Central memory CD8-positive, alpha-beta T cell (primary cell): ENCODE data around the gene FAAH.

Experiments used
- ATAC-seq: fragments of 150-1000 bp; cut with Tn5 transposase; replicated peaks from 2 replicates; pipeline ENCODE4 v1.10.0; 2022; ENCODE audit warnings: mild to moderate bottlenecking, moderate FRiP score, moderate number of reproducible peaks; ENCODE audit not compliant: poor library complexity, severe bottlenecking; ENCODE audit errors: extremely low read depth
- DNase-seq, 2 donors: peaks; one replicate each; pipeline ENCODE4 v3.0.0; 2021; ENCODE audit warnings: low spot score in 2 of 2
- H3K27ac Mint-ChIP-seq: one replicate; pipeline ENCODE4 v1.8.0; 2022; ENCODE audit warnings: low read depth, mild to moderate bottlenecking, moderate library complexity, mixed read lengths
- H3K27me3 Mint-ChIP-seq: one replicate; pipeline ENCODE4 v1.8.0; 2022; ENCODE audit warnings: mixed read lengths
- H3K36me3 Mint-ChIP-seq: one replicate; pipeline ENCODE4 v1.8.0; 2022; ENCODE audit warnings: mild to moderate bottlenecking, moderate library complexity, mixed read lengths; ENCODE audit not compliant: insufficient read depth
- H3K4me1 Mint-ChIP-seq: one replicate; pipeline ENCODE4 v1.8.0; 2022; ENCODE audit warnings: mixed read lengths
- H3K4me3 Mint-ChIP-seq: one replicate; pipeline ENCODE4 v1.8.0; 2022; ENCODE audit warnings: mild to moderate bottlenecking, moderate library complexity, mixed read lengths
- H3K9me3 Mint-ChIP-seq: one replicate; pipeline ENCODE4 v1.8.0; 2022; ENCODE audit warnings: mixed read lengths

FAAH gene

DNA sequence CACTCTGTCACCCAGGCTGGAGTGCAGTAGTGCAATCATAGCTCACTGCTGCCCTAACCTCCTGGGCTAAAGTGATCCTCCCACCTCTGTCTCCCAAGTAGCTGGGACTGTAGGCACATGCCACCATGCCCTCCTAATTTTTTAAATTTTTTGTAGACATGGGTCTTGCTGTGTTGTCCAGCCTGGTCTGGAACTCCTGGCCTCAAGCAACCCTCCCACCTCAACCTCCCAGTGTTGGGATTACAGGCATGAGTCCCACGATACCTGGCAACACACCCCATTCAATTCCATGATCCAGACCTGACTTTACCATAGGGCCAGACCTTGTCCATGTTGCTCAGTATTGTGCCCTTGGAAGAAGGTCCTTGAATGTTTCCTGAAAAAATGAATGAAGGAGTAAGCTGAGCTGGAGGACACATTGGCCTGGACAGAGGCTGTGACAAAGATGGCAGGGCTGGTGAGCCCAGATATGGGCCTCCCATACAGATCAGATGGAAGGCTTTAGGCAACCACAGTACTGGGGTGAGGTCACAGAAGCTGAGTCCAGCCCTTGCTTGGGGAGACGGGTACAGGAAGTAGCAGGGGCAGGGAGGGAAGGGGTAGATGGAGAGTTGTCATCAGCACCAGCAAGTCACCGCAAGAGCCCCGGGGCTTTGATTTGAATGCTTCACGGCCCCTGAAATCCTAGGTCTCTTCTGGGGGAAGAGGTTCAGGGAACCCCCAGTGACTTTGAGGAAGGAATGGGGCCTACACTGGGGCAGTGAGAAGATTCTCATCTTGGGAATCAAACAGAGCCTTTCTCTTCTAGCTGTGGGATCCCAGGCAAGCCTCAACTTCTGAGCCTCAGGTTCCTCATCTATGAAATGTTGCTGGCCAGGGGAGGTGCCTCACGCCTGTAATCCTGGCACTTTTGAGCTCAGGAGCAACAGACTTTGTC, 55.4 kb downstream of the FAAH start:
- no peak overlapping the region for H3K4me3 Mint-ChIP-seq
- no peaks in the 10 kb centered on the region for H3K9me3 Mint-ChIP-seq
- H3K36me3 Mint-ChIP-seq, result no peaks in the 10 kb centered on the region
- peaks cover 16% of the 10 kb centered on the region for H3K4me1 Mint-ChIP-seq
- DNase-seq, result no peak
- H3K27ac Mint-ChIP-seq, result no peak overlapping the region
- peaks cover 86% of the 10 kb centered on the region for H3K27me3 Mint-ChIP-seq
- no peak for ATAC-seq

DNA sequence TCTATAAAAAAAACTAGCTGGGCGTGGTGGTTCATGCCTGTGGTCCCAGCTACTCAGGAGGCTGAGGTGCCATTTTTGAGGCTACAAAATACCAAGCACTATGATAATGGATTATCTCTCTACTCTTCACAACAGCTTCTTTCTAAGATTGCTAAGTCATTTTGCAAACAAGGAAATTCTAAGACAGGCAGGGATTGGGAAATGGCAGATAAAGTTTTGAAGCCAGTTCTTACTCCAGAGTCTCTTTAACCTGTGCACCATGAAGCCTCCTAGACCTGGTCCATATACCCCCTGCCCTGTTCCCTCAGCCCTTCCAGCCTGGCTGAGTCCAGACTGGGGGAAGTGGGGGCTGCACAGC, 56.0 kb downstream of the FAAH start:
- ATAC-seq (no peak), DNase-seq (no peak)
- peaks cover 92% of the 10 kb centered on the region for H3K27me3 Mint-ChIP-seq
- H3K4me3 Mint-ChIP-seq, result no peak overlapping the region
- no peaks in the 10 kb centered on the region for H3K9me3 Mint-ChIP-seq
- no peaks in the 10 kb centered on the region for H3K36me3 Mint-ChIP-seq
- no peak overlapping the region for H3K27ac Mint-ChIP-seq
- H3K4me1 Mint-ChIP-seq, result peaks cover 16% of the 10 kb centered on the region

DNA sequence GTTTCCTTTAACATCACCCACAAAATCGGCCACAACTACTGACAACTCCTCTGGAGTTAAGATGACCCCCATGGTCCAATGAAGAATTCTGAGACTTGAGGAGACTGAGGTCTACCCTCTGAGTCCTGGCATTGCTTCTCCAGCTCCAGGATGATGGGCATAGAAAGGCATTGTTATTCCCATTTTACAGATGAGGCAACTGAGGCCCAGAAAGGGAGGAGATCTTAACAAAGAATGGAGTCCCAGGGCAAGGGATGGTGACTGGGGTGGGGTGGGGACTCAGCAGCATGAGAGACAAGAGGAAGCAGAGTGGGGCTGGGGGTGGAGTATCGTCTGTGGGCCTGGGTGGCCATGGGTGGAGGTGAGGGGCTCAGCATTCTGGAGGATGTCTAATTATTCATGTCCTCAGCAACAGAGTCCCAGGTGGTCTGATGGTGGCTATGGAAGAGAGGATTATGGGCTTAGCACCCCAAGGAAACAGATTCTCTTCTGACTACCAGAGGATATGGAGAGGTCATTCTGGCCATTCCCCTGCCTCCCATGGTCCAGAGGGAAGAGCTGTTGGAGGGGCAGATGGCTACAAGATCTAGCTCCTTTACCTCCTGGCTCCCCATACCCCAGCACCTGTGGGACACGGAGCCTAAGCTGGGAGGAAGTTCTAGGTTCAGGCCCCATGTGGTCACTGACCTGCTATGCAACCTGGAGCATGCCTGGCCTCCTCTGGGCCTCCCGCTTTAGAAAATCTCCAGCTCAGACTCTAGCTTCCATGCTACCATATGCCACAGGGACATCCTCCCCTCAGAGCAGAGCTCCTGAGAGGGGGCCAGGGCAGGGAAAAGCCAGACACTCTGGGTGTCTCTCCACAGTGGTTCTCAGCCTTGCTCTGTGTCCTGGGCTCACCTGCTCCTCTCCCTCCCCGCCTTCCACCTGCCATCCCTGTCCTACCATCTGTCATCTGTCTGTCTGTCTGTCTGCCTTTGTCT, 58.1 kb downstream of the FAAH start:
- H3K27me3 Mint-ChIP-seq, result peaks cover 91% of the 10 kb centered on the region
- H3K9me3 Mint-ChIP-seq, result no peaks in the 10 kb centered on the region
- H3K27ac Mint-ChIP-seq, result no peak overlapping the region
- no peak for DNase-seq
- peaks cover 11% of the 10 kb centered on the region for H3K4me1 Mint-ChIP-seq
- ATAC-seq, result no peak
- H3K36me3 Mint-ChIP-seq, result no peaks in the 10 kb centered on the region
- H3K4me3 Mint-ChIP-seq, result no peak overlapping the region

GRCh38 chr1:46452931-46453325, 58.8 kb downstream of the FAAH start:
- Mint-ChIP-seq H3K4me1 (peaks cover 6% of the 10 kb centered on the region), H3K36me3 (no peaks in the 10 kb centered on the region)

GRCh38 chr1:46453449-46453848, 59.3 kb downstream of the FAAH start:
- Mint-ChIP-seq H3K4me3 (no peak overlapping the region), H3K27me3 (peaks cover 79% of the 10 kb centered on the region), H3K27ac (no peak overlapping the region), H3K36me3 (no peaks in the 10 kb centered on the region), H3K4me1 (peaks cover 4% of the 10 kb centered on the region), H3K9me3 (no peaks in the 10 kb centered on the region)
- no peak for ATAC-seq
- no peak for DNase-seq

More at GRCh38 chr1:46452931-46453325, 58.8 kb downstream of the FAAH start:
- Mint-ChIP-seq H3K9me3 (no peaks in the 10 kb centered on the region), H3K4me3 (no peak overlapping the region), H3K27ac (no peak overlapping the region), H3K27me3 (peaks cover 84% of the 10 kb centered on the region)
- DNase-seq, result no peak
- no peak for ATAC-seq

DNA sequence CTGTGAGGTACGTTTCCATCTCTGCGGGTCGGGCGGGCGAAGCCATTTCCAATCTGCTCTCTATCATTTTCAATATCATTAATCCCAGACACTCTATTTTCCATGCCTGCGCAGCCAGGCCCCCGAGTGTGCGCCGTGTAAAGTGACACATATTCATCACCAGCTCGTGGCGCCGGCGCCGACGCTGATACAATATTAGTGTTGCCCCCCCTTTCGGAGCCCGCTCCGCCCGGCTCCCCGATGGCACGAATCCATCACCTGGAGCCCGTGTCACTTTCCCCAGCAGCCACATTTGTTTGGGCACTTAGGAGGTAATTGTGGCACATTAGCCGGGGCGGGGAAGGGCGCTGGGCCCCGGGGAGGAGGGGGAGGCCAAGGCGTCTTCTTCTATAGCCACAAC, 61.8 kb downstream of the FAAH start:
- Mint-ChIP-seq H3K4me1 (no peaks in the 10 kb centered on the region), H3K27me3 (peaks cover 76% of the 10 kb centered on the region), H3K36me3 (no peaks in the 10 kb centered on the region), H3K27ac (no peak overlapping the region), H3K4me3 (no peak overlapping the region), H3K9me3 (no peaks in the 10 kb centered on the region)
- DNase-seq (no peak), ATAC-seq (no peak)

DNA sequence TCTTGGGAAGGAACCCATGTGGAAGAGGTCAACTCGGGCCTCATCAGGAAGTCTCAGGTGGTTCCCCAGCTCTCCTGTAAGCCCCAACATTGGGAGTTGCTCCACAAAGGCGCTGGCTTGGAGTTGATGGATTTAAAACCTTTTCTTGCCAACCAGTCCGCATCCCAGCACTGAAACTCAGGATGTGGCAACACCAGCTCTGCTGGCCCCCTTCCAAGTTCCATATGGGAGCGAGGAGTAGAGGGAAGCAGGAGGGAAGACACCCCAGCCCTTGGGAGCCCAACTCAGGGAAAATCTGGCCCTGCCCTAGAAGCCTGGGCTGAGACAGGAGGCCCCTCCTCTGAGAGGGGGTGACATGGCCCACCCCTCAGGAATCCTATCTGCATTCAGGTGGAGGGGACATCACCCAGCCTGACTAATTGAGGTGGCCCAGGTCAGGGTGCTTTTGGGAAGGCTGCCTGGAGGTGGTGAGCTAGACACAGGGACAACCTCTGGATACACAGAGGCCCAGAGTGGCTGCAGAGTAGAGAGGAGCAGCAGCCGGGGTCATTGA, 62.4 kb downstream of the FAAH start:
- Mint-ChIP-seq H3K27ac (no peak overlapping the region), H3K27me3 (peaks cover 73% of the 10 kb centered on the region), H3K9me3 (no peaks in the 10 kb centered on the region), H3K36me3 (no peaks in the 10 kb centered on the region), H3K4me3 (no peak overlapping the region), H3K4me1 (no peaks in the 10 kb centered on the region)
- ATAC-seq (no peak), DNase-seq (no peak)

GRCh38 chr1:46457178-46457577, 63.1 kb downstream of the FAAH start:
- Mint-ChIP-seq H3K36me3 (no peaks in the 10 kb centered on the region), H3K9me3 (no peaks in the 10 kb centered on the region), H3K27ac (no peak overlapping the region), H3K4me3 (no peak overlapping the region), H3K4me1 (no peaks in the 10 kb centered on the region), H3K27me3 (peaks cover 66% of the 10 kb centered on the region)
- DNase-seq, result no peak
- ATAC-seq, result no peak

GRCh38 chr1:46458190-46458589, 64.1 kb downstream of the FAAH start:
- H3K36me3 Mint-ChIP-seq, result no peaks in the 10 kb centered on the region
- no peaks in the 10 kb centered on the region for H3K4me1 Mint-ChIP-seq
- ATAC-seq (no peak), DNase-seq (no peak)
- no peaks in the 10 kb centered on the region for H3K9me3 Mint-ChIP-seq
- no peak overlapping the region for H3K4me3 Mint-ChIP-seq
- peaks cover 56% of the 10 kb centered on the region for H3K27me3 Mint-ChIP-seq
- no peak overlapping the region for H3K27ac Mint-ChIP-seq

GRCh38 chr1:46458846-46459245, 64.7 kb downstream of the FAAH start:
- DNase-seq (no peak), ATAC-seq (no peak)
- H3K9me3 Mint-ChIP-seq, result no peaks in the 10 kb centered on the region
- H3K4me3 Mint-ChIP-seq, result no peak overlapping the region
- no peaks in the 10 kb centered on the region for H3K4me1 Mint-ChIP-seq
- H3K27ac Mint-ChIP-seq, result no peak overlapping the region
- H3K27me3 Mint-ChIP-seq, result peaks cover 57% of the 10 kb centered on the region
- no peaks in the 10 kb centered on the region for H3K36me3 Mint-ChIP-seq

- Mint-ChIP-seq H3K27ac (no peak overlapping the region), H3K9me3 (no peaks in the 10 kb centered on the region), H3K4me1 (no peaks in the 10 kb centered on the region), H3K4me3 (no peak overlapping the region), H3K36me3 (no peaks in the 10 kb centered on the region), H3K27me3 (peaks cover 58% of the 10 kb centered on the region)
- DNase-seq (no peak), ATAC-seq (no peak)
These were observed 65.2 kb downstream of the FAAH start for GRCh38 chr1:46459315-46459714.

GRCh38 chr1:46461017-46461808, 67.1 kb downstream of the FAAH start:
- Mint-ChIP-seq H3K36me3 (no peaks in the 10 kb centered on the region), H3K4me1 (no peaks in the 10 kb centered on the region), H3K27ac (no peak overlapping the region), H3K4me3 (no peak overlapping the region), H3K9me3 (no peaks in the 10 kb centered on the region), H3K27me3 (peaks cover 53% of the 10 kb centered on the region)
- ATAC-seq (no peak), DNase-seq (no peak)
